ENCODE data around the gene PPP1R12B.
"Not testable (repeated sequence)": the region's sequence is repeated elsewhere in the genome, so short reads cannot be mapped to it uniquely, and the experiment has no call there.

DNA sequence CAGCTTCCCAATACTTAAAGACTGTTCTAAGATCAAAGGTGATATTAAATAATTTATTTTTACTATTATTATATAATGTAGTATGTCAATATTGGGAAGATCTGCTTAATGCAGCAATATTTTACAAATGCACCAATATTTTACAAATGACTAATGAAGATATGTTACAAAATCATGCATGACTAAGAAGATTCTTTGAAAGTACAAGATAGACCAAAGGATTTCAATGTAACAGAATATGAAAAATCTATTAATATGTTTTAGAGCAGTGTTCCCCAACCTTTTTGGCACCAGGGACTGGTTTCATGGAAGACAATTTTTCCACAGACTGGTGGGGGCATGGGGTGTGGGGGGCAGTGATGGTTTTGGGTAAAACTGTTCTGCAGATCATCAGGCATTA, 132.1 kb downstream of the PPP1R12B start:
- TF ChIP-seq ZNF112 (tag by site-specific recombination; IDR thresholded peaks at IDR 0.05); OSR2 (tag by site-specific recombination; IDR thresholded peaks at IDR 0.05); ZBTB48 (tag by site-specific recombination; IDR thresholded peaks at IDR 0.05); BCL11A (tag by site-specific recombination; IDR thresholded peaks at IDR 0.05; ENCODE audit: low read depth); ZBTB21 (tag by site-specific recombination; IDR thresholded peaks at IDR 0.05); MYNN (tag by site-specific recombination; IDR thresholded peaks at IDR 0.05; ENCODE audit: borderline replicate concordance): not testable (repeated sequence)
- TF ChIP-seq, protein P1, sequence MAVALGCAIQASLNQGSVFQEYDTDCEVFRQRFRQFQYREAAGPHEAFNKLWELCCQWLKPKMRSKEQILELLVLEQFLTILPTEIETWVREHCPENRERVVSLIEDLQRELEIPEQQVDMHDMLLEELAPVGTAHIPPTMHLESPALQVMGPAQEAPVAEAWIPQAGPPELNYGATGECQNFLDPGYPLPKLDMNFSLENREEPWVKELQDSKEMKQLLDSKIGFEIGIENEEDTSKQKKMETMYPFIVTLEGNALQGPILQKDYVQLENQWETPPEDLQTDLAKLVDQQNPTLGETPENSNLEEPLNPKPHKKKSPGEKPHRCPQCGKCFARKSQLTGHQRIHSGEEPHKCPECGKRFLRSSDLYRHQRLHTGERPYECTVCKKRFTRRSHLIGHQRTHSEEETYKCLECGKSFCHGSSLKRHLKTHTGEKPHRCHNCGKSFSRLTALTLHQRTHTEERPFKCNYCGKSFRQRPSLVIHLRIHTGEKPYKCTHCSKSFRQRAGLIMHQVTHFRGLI (tag by site-specific recombination; IDR thresholded peaks at IDR 0.05) = not testable (repeated sequence)
- TF ChIP-seq, protein P2, sequence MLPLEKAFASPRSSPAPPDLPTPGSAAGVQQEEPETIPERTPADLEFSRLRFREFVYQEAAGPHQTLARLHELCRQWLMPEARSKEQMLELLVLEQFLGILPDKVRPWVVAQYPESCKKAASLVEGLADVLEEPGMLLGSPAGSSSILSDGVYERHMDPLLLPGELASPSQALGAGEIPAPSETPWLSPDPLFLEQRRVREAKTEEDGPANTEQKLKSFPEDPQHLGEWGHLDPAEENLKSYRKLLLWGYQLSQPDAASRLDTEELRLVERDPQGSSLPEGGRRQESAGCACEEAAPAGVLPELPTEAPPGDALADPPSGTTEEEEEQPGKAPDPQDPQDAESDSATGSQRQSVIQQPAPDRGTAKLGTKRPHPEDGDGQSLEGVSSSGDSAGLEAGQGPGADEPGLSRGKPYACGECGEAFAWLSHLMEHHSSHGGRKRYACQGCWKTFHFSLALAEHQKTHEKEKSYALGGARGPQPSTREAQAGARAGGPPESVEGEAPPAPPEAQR (tag by site-specific recombination; IDR thresholded peaks at IDR 0.05) = not testable (repeated sequence)
- TF ChIP-seq, protein P3, sequence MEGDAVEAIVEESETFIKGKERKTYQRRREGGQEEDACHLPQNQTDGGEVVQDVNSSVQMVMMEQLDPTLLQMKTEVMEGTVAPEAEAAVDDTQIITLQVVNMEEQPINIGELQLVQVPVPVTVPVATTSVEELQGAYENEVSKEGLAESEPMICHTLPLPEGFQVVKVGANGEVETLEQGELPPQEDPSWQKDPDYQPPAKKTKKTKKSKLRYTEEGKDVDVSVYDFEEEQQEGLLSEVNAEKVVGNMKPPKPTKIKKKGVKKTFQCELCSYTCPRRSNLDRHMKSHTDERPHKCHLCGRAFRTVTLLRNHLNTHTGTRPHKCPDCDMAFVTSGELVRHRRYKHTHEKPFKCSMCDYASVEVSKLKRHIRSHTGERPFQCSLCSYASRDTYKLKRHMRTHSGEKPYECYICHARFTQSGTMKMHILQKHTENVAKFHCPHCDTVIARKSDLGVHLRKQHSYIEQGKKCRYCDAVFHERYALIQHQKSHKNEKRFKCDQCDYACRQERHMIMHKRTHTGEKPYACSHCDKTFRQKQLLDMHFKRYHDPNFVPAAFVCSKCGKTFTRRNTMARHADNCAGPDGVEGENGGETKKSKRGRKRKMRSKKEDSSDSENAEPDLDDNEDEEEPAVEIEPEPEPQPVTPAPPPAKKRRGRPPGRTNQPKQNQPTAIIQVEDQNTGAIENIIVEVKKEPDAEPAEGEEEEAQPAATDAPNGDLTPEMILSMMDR (tag by site-specific recombination; IDR thresholded peaks at IDR 0.05) = not testable (repeated sequence)
- TF ChIP-seq, protein P4, sequence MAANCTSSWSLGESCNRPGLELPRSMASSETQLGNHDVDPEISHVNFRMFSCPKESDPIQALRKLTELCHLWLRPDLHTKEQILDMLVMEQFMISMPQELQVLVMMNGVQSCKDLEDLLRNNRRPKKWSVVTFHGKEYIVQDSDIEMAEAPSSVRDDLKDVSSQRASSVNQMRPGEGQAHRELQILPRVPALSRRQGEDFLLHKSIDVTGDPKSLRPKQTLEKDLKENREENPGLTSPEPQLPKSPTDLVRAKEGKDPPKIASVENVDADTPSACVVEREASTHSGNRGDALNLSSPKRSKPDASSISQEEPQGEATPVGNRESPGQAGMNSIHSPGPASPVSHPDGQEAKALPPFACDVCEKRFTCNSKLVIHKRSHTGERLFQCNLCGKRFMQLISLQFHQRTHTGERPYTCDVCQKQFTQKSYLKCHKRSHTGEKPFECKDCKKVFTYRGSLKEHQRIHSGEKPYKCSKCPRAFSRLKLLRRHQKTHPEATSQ (tag by site-specific recombination; IDR thresholded peaks at IDR 0.05) = not testable (repeated sequence)
